Liver (tissue), 9 donors: ENCODE data around the gene IQCH. TPM values are rescaled to one million over a fixed set of nuclear protein-coding genes. Genes with fewer than 3 reads are reported as not detected.

Source experiments
- DNase-seq: peaks from one replicate; pipeline ENCODE4 v3.0.0-alpha.2; 2017; ENCODE audit warnings: low spot score
- H3K27ac ChIP-seq, 2 donors: one replicate each; pipeline ENCODE4 v1.7.0; 2013; ENCODE audit warnings: inconsistent platforms in 2 of 2, low read length in 2 of 2, control low read depth in 1 of 2, low read depth in 1 of 2, mild to moderate bottlenecking in 1 of 2
- H3K27me3 ChIP-seq, 4 donors: one replicate each; pipeline versions ENCODE4 v1.6.1 to v1.7.0; 2013; ENCODE audit warnings: low read length in 3 of 4, inconsistent platforms in 1 of 4, mild to moderate bottlenecking in 1 of 4, moderate library complexity in 1 of 4; ENCODE audit not compliant: control insufficient read depth in 4 of 4, insufficient read depth in 4 of 4
- H3K36me3 ChIP-seq, 4 donors: one replicate each; pipeline versions ENCODE4 v1.6.1 to v1.7.0; 2013; ENCODE audit warnings: low read length in 3 of 4, mild to moderate bottlenecking in 3 of 4, low read depth in 1 of 4, moderate library complexity in 1 of 4; ENCODE audit not compliant: control insufficient read depth in 4 of 4, insufficient read depth in 3 of 4
- H3K4me1 ChIP-seq, 4 donors: one replicate each; pipeline versions ENCODE4 v1.6.1 to v1.7.0; 2013; ENCODE audit warnings: low read length in 3 of 4, mild to moderate bottlenecking in 3 of 4, moderate library complexity in 1 of 4; ENCODE audit not compliant: control insufficient read depth in 4 of 4, insufficient read depth in 4 of 4
- H3K4me3 ChIP-seq, 3 donors: one replicate each; pipeline versions ENCODE4 v1.6.1 to v1.7.0; 2013; ENCODE audit warnings: low read length in 3 of 3, control low read depth in 1 of 3, low read depth in 1 of 3, mild to moderate bottlenecking in 1 of 3
- H3K9ac ChIP-seq, 2 donors: one replicate each; pipeline ENCODE4 v1.7.0; 2013; ENCODE audit warnings: low read length in 2 of 2, mild to moderate bottlenecking in 2 of 2, moderate library complexity in 2 of 2, control low read depth in 1 of 2, low read depth in 1 of 2
- H3K9me3 ChIP-seq, 4 donors: one replicate each; pipeline versions ENCODE4 v1.6.1 to v1.7.0; 2013; ENCODE audit warnings: low read length in 3 of 4; ENCODE audit not compliant: control insufficient read depth in 4 of 4
- ATF3 ChIP-seq: IDR thresholded peaks from 2 replicates; pipeline ENCODE4 v1.6.1; 2016; ENCODE audit warnings: antibody characterized with exemption
- CTCF ChIP-seq: fragments of 150-350 bp; IDR thresholded peaks from 2 replicates; pipeline ENCODE4 v1.5.1; 2017; ENCODE audit warnings: improper control_type of control experiment, low read depth, low read length; ENCODE audit not compliant: missing input control
- EGR1 ChIP-seq, 2 donors: IDR thresholded peaks; 2 replicates each; pipeline ENCODE4 v1.6.1; 2016 to 2018; ENCODE audit warnings: antibody characterized with exemption in 2 of 2, low read depth in 2 of 2
- FOXA1 ChIP-seq: IDR thresholded peaks from 2 replicates; pipeline ENCODE4 v1.6.1; 2016; ENCODE audit warnings: antibody characterized with exemption
- FOXA2 ChIP-seq: IDR thresholded peaks from 2 replicates; pipeline ENCODE4 v1.6.1; 2016; ENCODE audit warnings: antibody characterized with exemption
- GABPA ChIP-seq, 2 donors: IDR thresholded peaks in 1 of 2; conservative IDR thresholded peaks in 1 of 2; 2 replicates each; pipeline ENCODE4 v1.6.1; 2016; ENCODE audit warnings: antibody characterized with exemption in 2 of 2, mild to moderate bottlenecking in 1 of 2, moderate library complexity in 1 of 2
- HNF4A ChIP-seq, 2 donors: conservative IDR thresholded peaks; 2 replicates each; pipeline ENCODE4 v1.6.1; 2016; ENCODE audit warnings: antibody characterized with exemption in 2 of 2, mild to moderate bottlenecking in 2 of 2
- HNF4G ChIP-seq: IDR thresholded peaks from 2 replicates; pipeline ENCODE4 v1.6.1; 2016; ENCODE audit warnings: antibody characterized with exemption
- JUND ChIP-seq, 2 donors: IDR thresholded peaks; 2 replicates each; pipeline ENCODE4 v1.6.1; 2016; ENCODE audit warnings: antibody characterized with exemption in 2 of 2
- MAX ChIP-seq: IDR thresholded peaks from 2 replicates; pipeline ENCODE4 v1.6.1; 2016; ENCODE audit warnings: antibody characterized with exemption
- NR2F2 ChIP-seq: IDR thresholded peaks from 2 replicates; pipeline ENCODE4 v1.6.1; 2016; ENCODE audit warnings: antibody characterized with exemption
- RAD21 ChIP-seq, 2 donors: IDR thresholded peaks; 2 replicates each; pipeline ENCODE4 v1.6.1; 2016; ENCODE audit warnings: antibody characterized with exemption in 2 of 2, mild to moderate bottlenecking in 2 of 2
- REST ChIP-seq: IDR thresholded peaks from 2 replicates; pipeline ENCODE4 v1.6.1; 2016; ENCODE audit warnings: antibody characterized with exemption, mild to moderate bottlenecking
- RXRA ChIP-seq, 2 donors: IDR thresholded peaks; 2 replicates each; pipeline ENCODE4 v1.6.1; 2017 to 2018; ENCODE audit warnings: antibody characterized with exemption in 2 of 2, mild to moderate bottlenecking in 1 of 2
- SP1 ChIP-seq: IDR thresholded peaks from 2 replicates; pipeline ENCODE4 v1.6.1; 2018; ENCODE audit warnings: antibody characterized with exemption, mild to moderate bottlenecking
- TAF1 ChIP-seq: conservative IDR thresholded peaks from 2 replicates; pipeline ENCODE4 v1.6.1; 2016; ENCODE audit warnings: antibody characterized with exemption, mild to moderate bottlenecking
- YY1 ChIP-seq: IDR thresholded peaks from 2 replicates; pipeline ENCODE4 v1.6.1; 2016; ENCODE audit warnings: antibody characterized with exemption, mild to moderate bottlenecking
- ZBTB33 ChIP-seq: IDR thresholded peaks from 2 replicates; pipeline ENCODE4 v1.6.1; 2016; ENCODE audit warnings: antibody characterized with exemption
- WGBS: extraction: QIAGEN DNeasy Blood & Tissue Kit; methylation state at CpG from one replicate; pipeline ENCODE4 v1.1.7; 2013; 5-methylcytosine and 5-hydroxymethylcytosine counted together
- polyA plus RNA-seq, 2 donors: library from polyadenylated mRNA; stranded (reverse) in 1 of 2; unstranded in 1 of 2; fragments of 200-250 nt in 1 of 2; fragments of >200 nt in 1 of 2; fragmentation: Nextera tagmentation in 1 of 2; extraction: Ambion mirVana in 1 of 2; gene quantifications; one replicate each; pipeline versions ENCODE4 v1.2.1 to v1.2.3, GENCODE V29; 2013 to 2015
- total RNA-seq, 2 donors: library from RNA; depleted of rRNA; stranded (reverse); fragments of >200 nt; gene quantifications; one replicate each; pipeline ENCODE4 v1.2.3, GENCODE V29; 2014
- donor health status: healthy.
- donor health status: healthy.
- donor health status: healthy.
- donor health status: healthy.
- donor health status: healthy.

IQCH gene
- total RNA-seq, result 1 to 10 TPM in 1 of 2 donors, under 1 TPM in 1; 0.65 to 1.6 TPM
- 1 to 10 TPM in 1 of 2 donors, under 1 TPM in 1; 0.23 to 1.1 TPM for polyA plus RNA-seq

- DNase-seq, result peak; percentile 99
- Histone ChIP-seq H3K9me3 (no peaks in the 10 kb centered on the region), H3K27me3 (no peaks in the 10 kb centered on the region), H3K4me1 (peaks cover under 1 to 22% (median 12%) of the 10 kb centered on the region in 4 donors), H3K36me3 (no peaks in the 10 kb centered on the region), H3K9ac (peak within 1 kb of the TSS; percentile 40 to 83), H3K27ac (peak within 1 kb of the TSS; percentile 49 to 55), H3K4me3 (peak within 1 kb of the TSS; percentile 79 to 100 (median 92))
- TF ChIP-seq EGR1 (IDR thresholded peaks at IDR 0.05; ENCODE audit: low read depth in 2 of 2), result peak in 1 of 2 donors; percentile 63
- peak; percentile 51 for TF ChIP-seq NR2F2
- no peak for TF ChIP-seq CTCF
- no peak for TF ChIP-seq TAF1
- peak; percentile 95 for TF ChIP-seq SP1
- no peak for TF ChIP-seq JUND (IDR thresholded peaks at IDR 0.05)
- peak; percentile 7 for TF ChIP-seq FOXA1
- TF ChIP-seq RXRA (IDR thresholded peaks at IDR 0.05), result peak; percentile 18 to 44
- TF ChIP-seq GABPA (IDR thresholded peaks at IDR 0.05 in 1 of 2, conservative IDR thresholded peaks at IDR 0.05 in 1 of 2), result peak in 1 of 2 donors; percentile 90
- no peak for TF ChIP-seq MAX
- TF ChIP-seq REST, result peak; percentile 30
- no peak for TF ChIP-seq HNF4G
- no peak for TF ChIP-seq ZBTB33
- TF ChIP-seq RAD21 (IDR thresholded peaks at IDR 0.05), result peak; percentile 31 to 58
- peak in 1 of 2 donors; percentile 33 for TF ChIP-seq HNF4A (conservative IDR thresholded peaks at IDR 0.05)
- no peak for TF ChIP-seq ATF3
- peak; percentile 96 for TF ChIP-seq YY1
- TF ChIP-seq FOXA2, result no peak
- WGBS, result under 1% methylated on average over 76 of the region's 76 CpGs
Observed at GRCh38 chr15:67254238-67255175, at the start of gene IQCH, which contains the start of gene AAGAB. TSS of gene IQCH (plus strand) at chr15:67254786. CDS start at chr15:67254897, 111 bp downstream. TSS of gene AAGAB (minus strand) at chr15:67254661. CDS start at chr15:67254631, 30 bp downstream.
